HG03045 (cell line): ENCODE results near the gene DEGS2.

Experiments
- ATAC-seq: cut with Tn5 transposase; IDR thresholded peaks from one replicate; pipeline ENCODE4 v1.9.1; 2021; ENCODE audit warnings: mild to moderate bottlenecking, moderate library complexity; ENCODE audit not compliant: unreplicated experiment

DEGS2 gene

DNA sequence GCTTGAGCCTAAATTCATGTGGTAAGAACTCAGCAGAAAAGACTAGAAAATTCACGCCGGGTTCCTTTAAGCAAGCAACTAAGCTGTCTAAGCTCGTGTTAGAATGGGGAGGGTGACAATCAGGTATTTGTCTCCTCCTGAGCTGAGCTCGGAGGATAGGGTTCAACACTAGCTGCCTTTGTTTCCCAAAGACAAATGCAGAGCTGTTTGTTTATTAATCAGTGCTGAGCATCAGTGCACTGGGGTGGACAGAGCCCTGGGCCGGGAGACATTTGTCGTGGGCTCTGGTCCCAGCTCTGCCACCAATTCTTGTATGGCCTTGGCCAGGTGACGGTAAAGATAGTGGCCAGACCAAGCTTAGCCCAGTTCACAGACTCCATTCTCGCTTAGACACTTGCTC lies 43.7 kb downstream of the DEGS2 start:
- no peak for ATAC-seq

GRCh38 chr14:100115236-100115635 lies 44.2 kb downstream of the DEGS2 start:
- no peak for ATAC-seq

- no peak for ATAC-seq
These were observed 45.2 kb downstream of the DEGS2 start for GRCh38 chr14:100114109-100114765.

DNA sequence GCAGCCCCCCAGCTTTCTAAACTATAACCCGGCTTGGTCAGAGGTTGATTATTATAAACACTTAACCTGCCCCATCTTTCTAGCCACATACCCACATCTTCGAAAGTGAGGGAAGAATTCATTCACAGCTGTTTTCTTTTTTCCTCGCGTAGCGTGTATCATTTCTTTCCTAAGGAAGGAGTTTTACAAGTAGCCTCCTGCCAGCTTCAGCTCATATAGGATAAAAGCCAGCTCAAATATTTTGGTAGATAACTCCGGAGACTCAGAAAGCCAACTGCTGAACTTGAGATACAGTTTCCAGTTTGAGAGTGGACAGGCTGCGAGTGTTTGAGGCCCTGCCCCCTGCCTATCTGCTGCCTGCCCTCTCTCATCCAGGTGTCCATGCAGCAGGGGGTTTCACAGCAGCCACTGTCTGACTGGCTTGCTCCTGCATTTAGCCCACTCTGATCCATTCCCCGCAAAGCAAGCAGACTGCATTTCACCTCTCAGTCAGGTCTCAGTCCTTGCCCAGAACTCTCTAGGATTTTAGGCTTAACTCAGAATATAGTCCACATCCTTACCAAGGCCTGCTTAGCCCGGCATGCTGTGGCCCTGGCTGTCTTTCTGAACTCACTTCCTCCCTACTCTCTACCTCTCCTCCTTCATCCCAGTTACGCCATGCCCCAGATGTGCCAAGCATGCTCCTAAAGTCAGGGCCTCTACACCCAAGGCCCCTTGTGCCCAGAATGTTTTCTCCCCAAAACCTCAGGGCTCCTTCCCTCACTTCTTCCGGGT lies 47.3 kb downstream of the DEGS2 start:
- ATAC-seq, result no peak

DNA sequence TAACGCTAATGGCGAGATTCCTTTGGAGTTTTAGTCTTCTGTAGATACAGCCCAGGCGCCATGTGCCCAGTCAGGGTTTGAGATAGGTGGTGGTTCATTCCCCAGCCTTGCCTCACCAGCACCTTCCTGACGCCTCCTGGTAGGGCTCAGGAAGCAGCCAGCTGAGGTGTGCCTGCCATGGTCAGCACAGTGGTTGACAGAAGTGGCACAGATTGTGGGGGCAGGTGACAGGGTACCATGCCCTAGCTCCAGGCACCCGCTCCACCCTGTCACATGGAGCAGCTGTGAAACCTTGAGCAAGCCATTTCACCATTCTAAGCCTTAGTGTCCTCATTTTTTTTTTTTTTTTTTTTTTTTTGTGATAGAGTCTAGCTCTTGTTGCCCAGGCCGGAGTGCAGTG lies 48.6 kb downstream of the DEGS2 start:
- ATAC-seq, result no peak

DNA sequence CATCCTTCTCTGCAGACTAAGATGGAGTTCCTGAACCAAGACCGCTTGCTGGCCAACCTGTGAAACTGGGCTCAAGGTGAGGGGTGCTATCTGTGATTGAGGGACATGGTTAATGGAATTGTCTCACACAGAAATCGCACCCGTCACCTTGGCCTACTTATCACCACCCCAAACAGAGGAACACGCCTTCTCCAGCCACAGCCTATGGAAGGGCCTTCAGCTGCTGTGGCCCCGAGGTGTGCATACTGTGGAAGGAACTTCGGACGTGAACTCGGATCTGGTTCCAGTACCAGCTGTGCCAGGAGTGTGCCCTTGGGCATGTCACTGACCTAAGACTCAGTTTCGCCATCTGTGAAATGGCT lies 49.9 kb downstream of the DEGS2 start:
- no peak for ATAC-seq

GRCh38 chr14:100108840-100109593 lies 50.4 kb downstream of the DEGS2 start:
- ATAC-seq, result no peak

DNA sequence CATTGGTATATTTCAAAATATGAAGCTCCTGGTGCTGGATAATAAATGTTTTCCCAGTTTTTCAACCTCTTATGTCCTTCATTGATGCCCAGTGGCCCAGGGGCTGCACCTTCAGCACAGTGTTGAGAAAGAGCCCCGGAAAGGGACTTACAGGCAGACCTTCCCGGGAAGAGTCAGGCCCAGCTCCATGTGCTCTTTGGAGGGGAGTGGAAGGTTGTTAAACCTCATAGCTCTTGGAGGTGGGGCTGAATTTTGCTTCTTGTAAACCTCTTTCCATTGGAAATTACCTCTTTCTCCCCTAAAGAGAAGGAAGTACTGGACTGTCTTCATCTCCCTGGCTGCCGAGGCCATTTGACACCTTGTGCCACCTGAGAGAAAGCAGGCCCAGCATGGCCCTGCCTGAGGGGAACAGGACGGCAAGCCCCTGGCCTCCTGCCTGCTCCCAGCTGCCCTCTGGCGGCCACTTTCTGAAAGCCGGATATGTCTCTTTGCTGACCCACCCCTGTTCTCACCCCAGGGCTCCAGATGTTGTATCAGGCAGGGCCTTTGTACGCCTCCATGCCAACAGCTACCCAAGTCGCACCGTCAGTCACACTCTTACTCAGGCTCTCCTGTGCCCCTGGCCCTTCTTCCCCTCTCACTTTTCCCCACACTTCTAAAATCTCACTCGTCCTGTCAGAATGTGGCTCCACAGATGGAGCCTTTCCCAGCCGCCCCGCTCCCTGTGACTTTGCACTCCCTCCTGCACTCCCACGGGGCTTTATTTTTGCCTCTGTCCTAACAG lies 51.2 kb downstream of the DEGS2 start:
- ATAC-seq, result peak; percentile 74

GRCh38 chr14:100107236-100107635 lies 52.2 kb downstream of the DEGS2 start:
- no peak for ATAC-seq

DNA sequence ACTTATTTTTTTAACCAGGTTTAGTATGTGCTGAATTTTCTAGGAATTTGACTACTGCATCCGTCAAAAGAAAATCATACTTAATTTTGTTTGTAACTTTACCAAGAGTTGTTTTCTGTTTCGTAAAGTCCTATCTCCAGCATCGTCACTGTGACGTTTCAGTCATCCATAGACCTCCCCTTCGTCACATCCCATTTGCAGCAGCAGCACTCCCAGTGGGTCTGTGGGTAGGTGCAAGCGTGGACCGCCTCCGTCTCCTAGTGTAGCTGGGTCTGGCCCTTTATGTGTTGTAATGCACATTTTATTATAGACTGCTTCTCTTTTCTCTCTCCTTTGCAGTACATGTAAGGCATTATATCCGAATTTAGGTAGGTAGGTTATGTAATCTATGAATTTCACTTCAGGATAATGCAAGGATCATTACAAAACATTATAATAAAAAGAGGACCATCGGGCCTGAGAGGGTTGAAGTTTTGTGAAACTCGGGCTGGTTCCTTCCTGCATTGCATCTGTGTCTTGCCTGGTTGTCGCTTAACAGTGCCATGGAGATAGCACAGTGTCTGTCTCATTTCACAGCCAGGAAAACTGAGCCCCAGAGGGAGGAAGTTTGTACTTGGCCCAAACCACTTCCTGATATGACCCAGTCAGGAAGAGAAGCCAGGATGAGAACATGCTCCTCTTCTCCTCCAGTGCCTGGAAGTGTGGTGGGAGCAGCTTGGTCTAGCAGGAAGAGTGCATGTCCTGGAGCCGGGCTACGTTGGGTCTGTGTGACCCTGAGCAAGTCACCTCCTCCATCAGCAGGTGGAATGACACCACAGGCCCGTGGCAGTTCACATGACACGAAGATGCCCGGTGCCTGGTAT lies 53.0 kb downstream of the DEGS2 start:
- no peak for ATAC-seq

GRCh38 chr14:100105357-100106169 lies 53.9 kb downstream of the DEGS2 start:
- ATAC-seq, result no peak

- ATAC-seq, result no peak
These were observed 54.7 kb downstream of the DEGS2 start for GRCh38 chr14:100104523-100105300.

GRCh38 chr14:100104006-100104352 lies 55.5 kb downstream of the DEGS2 start:
- ATAC-seq, result no peak

DNA sequence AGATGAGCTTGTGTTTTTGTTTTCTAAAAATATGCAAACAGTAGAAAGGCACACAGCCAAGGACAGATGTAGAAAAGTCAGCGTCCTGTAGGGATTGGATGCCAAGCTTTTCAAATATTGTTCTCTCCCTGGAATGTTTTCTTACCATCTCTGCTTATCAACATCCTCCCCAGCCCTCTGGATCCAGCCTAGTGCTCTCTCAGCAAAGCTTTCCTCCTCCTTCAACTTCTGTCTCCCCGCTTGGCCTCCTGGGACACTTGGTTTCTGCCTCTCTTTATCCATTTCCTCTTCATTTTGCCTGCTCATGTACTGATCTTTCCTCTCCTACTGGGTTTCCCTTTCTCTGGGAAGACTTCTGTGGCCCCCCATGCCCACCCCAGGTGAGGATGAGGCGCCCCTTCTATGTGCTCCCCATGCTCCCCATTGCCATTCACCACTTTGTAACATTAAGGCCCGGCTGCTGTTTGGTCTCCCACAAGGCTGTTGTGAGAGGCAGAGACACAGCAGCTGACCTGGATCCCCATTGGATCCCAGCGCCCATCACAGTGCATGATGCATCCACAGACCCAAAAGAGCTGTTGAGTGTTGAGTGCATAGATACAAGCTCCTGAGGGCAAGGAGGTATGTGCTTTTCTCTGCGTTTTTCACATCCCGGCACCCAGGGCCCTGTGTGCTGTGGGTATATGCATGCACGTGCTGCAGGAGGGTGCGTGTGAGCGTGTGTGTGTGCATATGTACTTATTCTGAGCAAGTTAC lies 56.0 kb downstream of the DEGS2 start:
- ATAC-seq, result no peak

- ATAC-seq, result no peak
These were observed 57.2 kb downstream of the DEGS2 start for GRCh38 chr14:100102156-100102785.

GRCh38 chr14:100100032-100100703 lies 59.3 kb downstream of the DEGS2 start:
- ATAC-seq, result no peak

- no peak for ATAC-seq
These were observed 61.3 kb downstream of the DEGS2 start for GRCh38 chr14:100098171-100098570.
